Right ventricle myocardium inferior (tissue), 1 donor: Measurements from ENCODE around the gene LDLRAD4. TPM values are rescaled to one million over a fixed set of nuclear protein-coding genes. Genes with fewer than 3 reads are reported as not detected.
A peak's percentile ranks its signal among the peaks of the same experiment; 100 is the strongest.

Experiments
- ATAC-seq: fragments of 200-7000 bp; cut with Tn5 transposase; one replicate; pipeline ENCODE4 v1.9.1; 2020; ENCODE audit warnings: mild to moderate bottlenecking, moderate library complexity
- DNase-seq: peaks from one replicate; pipeline ENCODE4 v3.0.0; 2021; ENCODE audit errors: missing footprints
- intact Hi-C: fragments of 100-400 bp; cut with DNase I; formaldehyde crosslinking; loops from one replicate; pipeline ENCODE4 v1.11.0; 2022
- long read RNA-seq: library from polyadenylated mRNA; unstranded; transcript quantifications from one replicate; pipeline ENCODE4 v2.0.0, GENCODE V29; 2021
- total RNA-seq: library from RNA; stranded (reverse); fragmentation: NEBNext Ultra II Directional; extraction: Animal tissue kit (Norgen Biotek cat#: 25700); gene quantifications from one replicate; pipeline ENCODE4 v1.2.1, GENCODE V29; 2021
- donor health status: DM: no; HTN: yes; CAD: no; lungs with severe emphysema.

LDLRAD4 gene
- total RNA-seq, result 29.6 TPM
- long read RNA-seq, partial matches to known transcripts, result 0 of 13 reads
- long read RNA-seq, other reads (novel, unspliced or antisense), result 13 of 13 reads

DNA sequence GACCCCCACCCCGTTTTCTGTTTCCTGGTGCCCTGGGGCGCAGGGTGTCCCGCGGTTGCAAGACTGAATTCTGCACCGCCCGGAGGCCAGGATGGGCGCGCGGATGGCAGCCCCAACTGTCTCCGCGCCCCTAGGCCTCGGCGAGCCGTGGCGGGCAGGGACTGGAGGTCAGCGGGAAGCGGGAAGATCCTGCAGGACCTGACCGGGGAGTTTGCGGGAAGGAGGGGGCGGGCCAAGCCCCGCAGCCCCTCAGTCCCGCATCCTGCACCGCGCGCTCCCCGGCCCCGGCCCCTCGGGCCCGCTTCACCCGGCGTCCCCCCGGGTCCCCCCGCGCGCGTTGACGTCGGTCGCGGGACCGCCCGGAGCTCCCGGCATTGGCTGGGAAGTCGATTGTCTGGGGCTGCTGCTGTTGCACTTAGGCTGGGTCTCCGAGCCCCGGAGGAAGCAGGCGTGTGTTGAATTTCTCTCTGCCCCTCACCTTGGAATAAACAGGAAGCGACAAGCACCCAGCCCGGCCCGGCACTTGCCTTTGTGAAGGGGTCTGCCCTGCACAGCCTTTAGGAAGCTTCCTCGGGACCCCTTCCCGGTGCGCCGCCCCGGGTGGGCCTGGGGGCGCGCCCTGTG is at the start of gene LDLRAD4:
Gene LDLRAD4, plus strand, starts transcription at position 393 of the 624 bp plus-strand sequence.
- DNase-seq (peak; percentile 81), ATAC-seq (peak; percentile 38)
- intact Hi-C loops, result loop anchor here (5.0 kb wide), 1 partner anchor 399 kb away; no protein-coding TSS in a partner anchor

DNA sequence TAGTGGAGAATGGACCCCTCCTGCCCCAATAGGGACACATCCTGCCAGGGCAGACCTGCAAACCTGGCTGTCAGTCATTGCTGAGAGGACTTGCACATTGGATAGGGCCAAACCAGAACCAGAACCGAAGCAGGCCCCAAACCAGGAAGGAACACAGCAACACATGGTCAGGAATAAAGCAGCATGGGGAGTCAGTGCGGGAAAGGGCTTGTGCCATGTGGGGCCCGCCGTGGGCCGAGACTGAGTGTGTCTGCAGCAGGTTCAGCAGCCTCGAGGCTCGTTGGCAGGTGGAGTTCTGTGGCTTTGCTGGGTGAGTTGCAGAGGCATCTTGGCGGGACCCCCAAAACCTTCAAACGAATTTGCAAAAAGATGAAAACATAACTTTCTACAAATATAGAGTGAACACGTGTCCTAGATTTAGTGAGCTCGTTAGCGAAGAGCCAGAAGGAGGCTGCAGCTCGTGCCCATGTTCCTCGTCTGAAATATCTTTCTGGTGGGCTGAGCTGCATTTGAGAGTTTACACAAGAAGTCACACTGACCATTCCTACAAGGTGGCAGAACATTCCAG is 44.9 kb upstream of the LDLRAD4 start:
- intact Hi-C loops, result no loop called here
- ATAC-seq (no peak), DNase-seq (no peak)

DNA sequence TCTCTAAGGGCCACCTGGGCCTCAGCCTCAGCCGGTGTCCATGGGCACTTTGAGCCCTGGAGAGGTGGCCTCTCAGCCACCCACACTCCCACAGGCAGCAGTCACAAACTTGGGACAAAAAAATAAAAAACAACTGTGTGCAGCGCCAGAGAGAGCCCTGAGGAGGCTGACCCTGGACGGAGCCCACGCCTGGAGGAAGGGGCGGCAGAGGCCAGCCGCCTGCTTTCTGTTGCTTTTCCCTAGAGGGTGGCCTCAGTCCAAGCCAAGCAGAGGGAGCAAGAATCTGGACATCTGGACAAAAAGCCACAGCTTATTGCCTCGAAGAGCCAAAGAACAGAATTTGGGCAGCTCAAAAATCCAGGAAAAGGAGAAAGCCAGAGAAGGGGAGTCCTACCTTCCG is 43.3 kb upstream of the LDLRAD4 start:
- DNase-seq, result no peak
- peak; percentile 52 for ATAC-seq
- intact Hi-C loops, result no loop called here

DNA sequence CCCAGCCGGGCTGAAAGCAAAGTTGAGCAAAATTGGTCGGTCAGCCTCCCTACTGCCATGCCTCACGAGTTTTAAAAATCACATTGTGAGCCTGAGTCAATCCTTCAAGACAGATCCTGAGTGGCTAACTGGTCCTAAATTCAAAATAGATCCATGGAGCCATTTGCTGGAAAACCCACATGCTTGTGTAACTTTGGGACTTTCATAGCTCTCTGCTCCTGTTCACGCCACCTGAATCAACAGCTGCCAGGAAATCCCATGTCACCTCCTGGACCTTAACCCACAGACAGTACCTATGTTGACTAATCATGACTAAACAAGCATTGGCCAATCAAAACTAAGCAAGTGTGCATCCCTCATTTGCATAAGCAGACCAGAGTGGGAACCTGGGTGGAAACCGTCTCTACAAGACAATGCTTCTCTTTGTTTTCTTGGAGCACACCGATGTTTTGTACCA is 42.8 kb upstream of the LDLRAD4 start:
- intact Hi-C loops, result no loop called here
- no peak for ATAC-seq
- DNase-seq, result no peak

DNA sequence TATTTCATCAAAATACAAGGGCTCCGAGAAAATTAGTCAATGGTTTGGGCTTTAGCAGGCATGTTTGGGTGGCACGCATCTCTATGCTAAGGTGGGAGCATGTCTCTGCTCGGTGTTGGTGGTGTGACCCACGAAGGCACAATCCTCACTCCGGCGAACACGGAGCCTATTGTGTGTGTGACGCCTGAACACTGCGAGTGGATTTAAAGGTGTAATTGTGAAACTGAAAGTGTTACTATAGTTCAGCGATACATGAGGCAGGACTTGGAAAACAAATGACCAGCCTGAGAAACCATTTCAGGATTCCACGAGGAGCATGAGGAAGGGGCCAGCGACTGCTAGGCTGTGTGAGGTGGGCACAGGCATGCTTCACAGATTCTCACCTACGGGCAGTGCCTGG is 41.7 kb upstream of the LDLRAD4 start:
- intact Hi-C loops, result no loop called here
- DNase-seq (no peak), ATAC-seq (no peak)

DNA sequence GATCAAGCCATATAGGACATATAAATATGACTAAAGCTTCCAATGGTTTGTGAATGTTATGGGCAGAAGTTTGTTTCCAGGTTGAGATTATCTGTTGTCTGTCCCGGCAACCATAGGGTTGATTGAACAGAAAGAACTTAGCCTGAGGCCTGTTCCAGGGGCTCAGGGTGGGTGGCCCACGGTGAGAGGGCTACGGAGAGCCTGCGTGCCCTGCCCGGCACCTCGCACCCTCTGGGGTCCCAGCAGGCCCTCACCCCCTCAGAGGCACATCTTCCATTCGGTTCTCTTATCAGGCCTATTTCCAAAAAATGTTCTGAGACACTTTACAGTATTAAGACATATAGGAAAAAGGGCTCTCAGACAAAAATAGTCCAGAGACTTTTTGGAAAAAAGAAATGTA is 40.4 kb upstream of the LDLRAD4 start:
- no peak for ATAC-seq
- DNase-seq, result no peak
- intact Hi-C loops, result no loop called here

DNA sequence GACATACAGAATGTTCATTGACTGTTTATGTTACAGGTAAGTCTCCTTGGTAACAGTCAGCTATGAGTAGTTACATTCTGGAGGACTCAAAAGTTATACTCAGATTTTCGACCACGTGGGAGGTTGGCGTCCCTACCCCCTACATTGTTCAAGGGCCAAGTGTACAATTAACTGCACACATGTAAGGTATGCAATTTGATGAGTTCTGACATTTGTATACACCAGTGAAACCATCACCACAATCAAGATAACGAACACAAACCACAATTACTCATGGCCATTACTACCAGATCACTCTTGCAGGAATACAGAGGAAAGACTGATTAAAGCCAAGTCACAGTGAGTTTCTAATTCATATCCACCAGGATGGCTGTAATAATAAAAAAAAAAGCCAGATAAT is 39.6 kb upstream of the LDLRAD4 start:
- intact Hi-C loops, result no loop called here
- DNase-seq, result no peak
- ATAC-seq, result no peak

DNA sequence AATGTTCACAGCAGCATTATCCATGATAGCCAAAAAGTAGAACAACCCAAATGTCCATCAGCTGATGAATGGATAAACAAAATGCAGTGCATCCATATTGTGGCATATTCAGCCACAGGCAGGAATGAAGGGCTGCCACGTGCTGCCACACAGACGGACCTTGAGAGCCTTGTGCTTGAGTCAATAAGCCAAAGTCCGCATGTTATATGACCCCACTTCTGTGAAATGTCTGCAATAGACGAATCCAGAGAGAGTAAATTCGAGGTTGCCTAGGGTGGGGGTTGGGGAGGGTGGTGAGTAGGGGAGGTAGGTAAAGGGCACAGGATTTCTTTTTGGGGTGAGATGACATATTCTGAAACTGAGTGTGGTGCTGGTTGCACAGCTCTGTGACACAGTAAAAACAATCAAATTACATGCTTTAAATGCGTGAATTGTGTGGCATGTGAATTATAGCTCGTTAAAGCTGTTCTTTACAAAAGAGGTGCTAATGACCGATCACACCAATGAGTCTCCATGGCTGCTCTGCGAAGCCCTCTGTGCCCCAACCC is 38.9 kb upstream of the LDLRAD4 start:
- ATAC-seq, result no peak
- no peak for DNase-seq
- intact Hi-C loops, result no loop called here

DNA sequence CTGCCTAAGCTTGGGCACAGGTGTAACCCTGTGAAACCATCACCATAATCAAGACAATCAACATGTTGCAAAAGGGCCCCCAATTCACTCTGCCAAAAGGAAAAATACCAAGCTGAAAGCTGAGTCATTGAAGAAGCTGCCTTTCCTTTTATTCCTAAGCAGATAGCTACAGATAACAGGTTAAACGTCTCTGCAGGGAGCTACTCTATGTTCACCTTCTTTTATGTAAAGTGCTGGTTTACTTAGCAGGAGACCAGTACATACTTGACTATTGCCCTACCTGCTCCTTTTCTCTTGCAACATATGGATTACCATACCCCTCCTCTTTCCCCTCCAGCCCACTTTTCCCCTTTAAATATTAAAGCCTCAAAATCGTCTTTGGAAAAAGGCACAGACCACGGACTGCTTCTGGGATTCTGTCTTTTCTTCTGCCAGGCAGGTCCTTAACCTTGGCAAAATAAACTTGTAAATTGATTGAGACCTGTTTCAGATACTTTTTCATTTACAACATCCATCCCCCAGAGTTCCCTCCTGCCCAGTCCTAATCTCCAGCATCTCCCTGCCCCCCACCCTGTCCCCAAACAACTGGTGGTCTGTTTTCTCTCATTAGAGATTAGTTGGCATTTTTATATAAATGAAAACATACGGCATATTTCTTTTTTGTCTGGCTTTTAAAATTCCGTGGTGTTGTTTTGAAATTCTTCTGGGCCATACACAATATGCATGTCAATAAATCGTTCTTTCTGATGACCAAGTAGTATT is 37.8 kb upstream of the LDLRAD4 start:
- DNase-seq (no peak), ATAC-seq (no peak)
- intact Hi-C loops, result no loop called here

DNA sequence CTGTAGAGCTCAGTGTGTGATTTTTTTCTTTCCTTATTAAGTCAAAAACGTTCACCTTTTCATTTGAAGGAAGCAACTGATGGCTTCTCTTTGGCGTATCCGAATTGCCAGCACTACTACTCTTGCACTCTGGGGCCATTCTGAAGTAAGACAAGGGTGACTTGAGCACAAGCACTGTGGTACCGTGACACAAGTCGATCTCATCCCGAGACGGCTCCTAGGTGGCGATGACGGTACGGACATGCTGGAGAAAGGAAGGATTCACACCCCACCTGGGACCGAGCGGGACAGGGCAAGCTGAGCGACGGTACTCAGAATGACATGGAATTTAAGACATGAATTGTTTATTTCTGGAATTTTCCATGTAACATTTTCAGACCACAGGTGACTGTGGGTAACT is 36.8 kb upstream of the LDLRAD4 start:
- ATAC-seq (no peak), DNase-seq (no peak)
- intact Hi-C loops, result no loop called here

DNA sequence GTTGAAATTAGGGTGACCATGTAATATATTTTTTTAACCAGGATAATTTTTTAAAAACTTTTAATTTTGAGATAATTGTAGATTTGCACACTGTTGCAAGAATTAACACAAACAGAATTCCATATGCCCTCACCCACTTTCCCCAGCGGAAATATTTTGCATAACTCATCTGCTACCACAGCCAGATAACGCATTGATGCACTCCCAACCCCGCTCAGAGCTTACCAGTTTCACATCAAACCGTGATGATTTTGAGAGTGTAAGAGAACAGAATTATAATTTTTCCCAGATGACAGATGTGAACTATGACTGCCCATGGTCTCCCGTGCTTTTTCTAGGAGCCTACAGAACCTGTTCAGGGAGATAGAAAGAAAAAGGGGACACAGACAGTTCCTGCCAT is 35.2 kb upstream of the LDLRAD4 start:
- ATAC-seq (no peak), DNase-seq (no peak)
- intact Hi-C loops, result no loop called here

DNA sequence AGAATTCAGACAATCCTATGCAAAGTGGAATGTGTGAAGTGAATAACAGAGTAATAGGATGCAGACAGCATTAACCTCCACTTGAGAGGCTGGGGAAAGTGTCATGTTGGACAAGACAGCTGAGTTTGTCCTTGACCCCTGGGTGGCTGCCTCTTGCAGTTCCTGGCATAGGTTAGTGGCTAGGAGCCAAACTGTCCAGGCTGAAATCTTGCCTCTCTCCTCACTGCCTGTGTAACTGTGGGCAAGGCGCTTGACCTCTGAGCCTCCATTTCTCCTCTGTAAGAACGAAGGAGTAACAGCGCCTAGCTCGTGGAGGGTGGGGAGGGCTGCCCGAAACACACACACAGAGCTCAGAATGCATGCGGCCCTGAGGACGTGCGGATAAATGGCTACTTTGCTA is 34.8 kb upstream of the LDLRAD4 start:
- ATAC-seq, result peak; percentile 47
- DNase-seq, result no peak
- intact Hi-C loops, result no loop called here

DNA sequence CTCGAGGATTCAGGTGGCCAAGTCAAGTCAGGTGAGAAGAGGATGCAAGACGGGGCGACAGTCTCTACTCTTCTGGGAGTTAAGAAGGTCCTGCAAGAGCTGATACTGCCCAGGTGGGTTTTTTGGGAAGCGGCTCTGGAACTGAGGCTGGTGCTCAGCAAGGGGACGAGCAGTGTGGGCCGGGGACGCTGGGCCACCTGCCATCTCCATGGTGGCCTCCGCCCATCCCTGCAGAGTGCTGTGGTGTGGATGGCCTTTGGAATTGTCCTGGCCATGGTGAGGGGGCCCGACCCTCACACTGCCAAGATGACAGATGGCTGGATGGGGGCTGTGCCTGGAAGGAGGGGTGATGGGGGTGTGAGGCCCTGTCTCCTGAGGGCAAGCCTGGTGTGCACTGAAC is 34.2 kb upstream of the LDLRAD4 start:
- DNase-seq (no peak), ATAC-seq (no peak)
- intact Hi-C loops, result no loop called here

DNA sequence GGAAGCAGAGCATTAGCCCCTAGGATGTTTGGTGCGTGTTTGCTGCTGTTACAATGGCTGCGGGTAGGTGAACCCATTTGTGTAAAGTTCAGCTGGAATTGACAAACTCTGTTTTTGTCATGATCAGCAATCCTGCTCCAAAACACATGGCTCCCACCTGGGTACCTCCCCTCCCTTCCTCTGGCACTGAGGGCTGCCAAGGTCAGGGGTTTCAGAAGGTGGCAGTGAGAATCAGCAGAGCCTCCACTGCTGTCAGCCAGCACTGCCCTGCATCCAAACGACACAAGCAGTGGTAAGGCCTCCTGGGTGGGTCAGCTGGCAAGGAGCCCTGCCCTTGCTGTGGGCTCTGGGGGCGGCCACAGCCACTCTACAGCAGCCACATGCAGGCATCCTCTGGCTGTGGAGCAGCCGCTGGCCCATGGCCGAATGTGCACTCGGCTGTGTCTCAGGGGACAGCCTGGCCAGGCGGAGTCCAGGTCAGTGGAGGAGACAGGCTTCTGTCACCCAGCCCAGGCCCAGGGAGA is 32.8 kb upstream of the LDLRAD4 start:
- DNase-seq (no peak), ATAC-seq (peak; percentile 76)
- intact Hi-C loops, result no loop called here

DNA sequence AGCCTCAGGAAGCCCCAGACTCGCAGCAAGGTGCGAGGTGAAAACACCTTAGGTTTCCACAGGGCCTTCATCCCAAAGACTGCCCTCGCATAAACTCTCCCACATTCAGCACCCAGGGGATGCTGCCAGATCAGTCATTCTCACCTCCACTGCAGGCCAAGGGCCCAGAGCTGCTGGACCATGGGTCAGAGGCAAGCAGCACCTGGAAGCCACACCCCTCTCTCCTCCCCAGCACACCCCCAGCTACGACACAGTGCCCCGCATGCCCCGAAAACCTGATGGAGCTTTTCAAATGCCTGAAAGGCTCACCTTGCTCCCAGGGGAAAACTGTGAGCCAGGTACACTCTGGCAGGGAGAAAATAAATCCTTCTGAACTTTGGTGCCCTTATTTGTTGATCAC is 31.9 kb upstream of the LDLRAD4 start:
- intact Hi-C loops, result no loop called here
- DNase-seq (no peak), ATAC-seq (no peak)

DNA sequence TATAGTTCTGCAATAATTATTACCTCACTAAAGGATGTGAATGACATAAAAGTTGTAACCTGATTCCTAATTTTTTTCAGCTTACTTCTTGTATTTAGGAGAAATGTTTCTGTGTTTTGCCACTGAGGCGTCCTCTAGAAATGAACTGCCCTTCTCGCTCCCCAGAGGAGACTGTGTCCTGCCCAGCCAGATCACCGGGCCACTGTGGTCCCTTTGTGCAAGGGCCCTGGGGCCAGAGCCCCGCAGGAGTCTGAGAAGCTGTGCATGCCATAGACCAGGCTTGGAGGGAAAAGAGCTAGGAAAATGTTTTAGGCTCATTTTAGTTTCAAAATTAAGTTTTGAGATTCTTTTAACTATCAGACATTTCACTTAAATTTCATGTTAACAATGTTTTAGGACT is 31.1 kb upstream of the LDLRAD4 start:
- intact Hi-C loops, result no loop called here
- DNase-seq (no peak), ATAC-seq (no peak)

DNA sequence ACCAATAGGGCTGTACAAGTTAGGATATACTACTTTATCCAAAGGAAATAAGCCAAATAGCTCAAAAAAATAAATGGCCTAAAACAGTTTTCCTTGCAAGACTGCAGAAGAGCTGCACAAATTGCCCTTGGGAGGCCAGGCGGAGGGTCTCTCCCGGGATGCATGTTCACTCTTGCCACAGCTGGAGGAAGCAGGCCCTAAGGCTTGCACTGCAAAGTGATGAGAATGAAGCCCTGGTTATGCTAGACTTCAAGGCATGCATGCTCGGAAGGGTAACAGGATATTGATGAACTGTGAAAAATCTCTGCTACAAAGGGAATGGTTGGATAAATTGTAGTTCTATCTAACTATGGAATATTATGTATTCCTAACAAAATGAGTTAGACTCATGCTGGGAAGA is 27.5 kb upstream of the LDLRAD4 start:
- no peak for DNase-seq
- ATAC-seq, result no peak
- intact Hi-C loops, result no loop called here

DNA sequence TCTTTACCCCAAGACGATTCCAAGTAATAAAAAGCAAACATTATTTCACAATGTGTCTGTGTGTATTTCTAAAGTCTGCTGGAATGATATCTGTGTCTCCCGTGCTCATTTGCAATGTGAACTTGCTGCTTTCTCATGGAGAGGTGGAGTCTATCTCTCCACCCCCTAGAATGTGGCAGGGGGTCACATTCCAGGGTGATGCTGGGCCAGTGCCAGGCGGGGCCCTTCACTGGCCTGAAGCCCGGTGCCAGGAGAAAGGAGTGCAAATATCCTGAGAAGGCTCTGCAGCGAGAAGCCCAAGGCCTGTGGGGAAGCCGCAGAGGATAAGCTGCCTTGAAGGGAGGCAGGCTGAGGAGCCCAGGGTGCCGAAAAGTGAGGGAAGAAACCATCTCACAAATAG is 26.8 kb upstream of the LDLRAD4 start:
- peak; percentile 50 for ATAC-seq
- intact Hi-C loops, result no loop called here
- DNase-seq, result no peak

DNA sequence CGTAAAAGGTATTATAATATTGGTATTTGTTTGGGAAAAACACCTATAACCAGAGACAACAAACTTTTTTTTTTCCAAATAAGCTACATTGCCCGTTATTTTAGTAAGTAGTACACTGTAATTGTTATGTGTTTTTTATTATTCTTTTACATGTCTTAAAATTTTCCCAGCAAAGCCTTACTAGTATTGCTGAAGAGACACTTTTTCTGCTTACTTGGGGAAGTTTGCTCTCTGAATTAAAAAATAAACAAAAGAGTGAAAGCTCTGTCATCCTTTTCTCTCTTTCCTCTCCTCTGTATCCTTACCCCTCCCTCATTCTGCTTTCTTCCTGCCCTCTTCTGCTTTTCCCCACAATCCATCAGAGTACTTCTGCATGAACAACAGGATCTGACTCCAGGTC is 25.6 kb upstream of the LDLRAD4 start:
- intact Hi-C loops, result no loop called here
- DNase-seq (no peak), ATAC-seq (no peak)

DNA sequence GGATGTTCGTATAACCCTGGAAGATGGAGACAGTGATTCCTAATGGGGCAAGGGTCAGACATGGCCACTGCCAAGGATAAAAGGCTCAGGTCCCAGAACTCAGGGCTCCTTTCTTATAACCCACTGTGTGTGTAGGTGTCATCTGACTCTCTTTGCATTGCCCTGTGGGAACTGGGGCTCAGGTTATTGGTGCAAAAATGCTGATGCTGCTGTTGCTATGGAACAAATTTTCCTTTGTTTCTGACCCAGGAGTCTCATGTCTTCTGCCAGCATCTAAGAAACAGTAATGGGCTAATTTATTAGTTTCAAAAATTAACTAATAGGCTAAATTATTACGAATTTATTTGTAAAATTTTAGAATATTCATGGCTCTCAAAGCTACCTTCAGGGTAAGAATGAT is 24.3 kb upstream of the LDLRAD4 start:
- DNase-seq (no peak), ATAC-seq (no peak)

More for the DNA sequence above, 24.3 kb upstream of the LDLRAD4 start:
- intact Hi-C loops, result no loop called here
